Measurements from ENCODE around the gene UBE3B. TPM values are rescaled to one million over a fixed set of nuclear protein-coding genes. Genes with fewer than 3 reads are reported as not detected.

UBE3B gene
- total and polyA plus RNA-seq, 9 donors: 12.1 to 53.4 (median 33.2) TPM

GRCh38 chr12:109491671-109492070, 14.2 kb downstream of the UBE3B start:
- DNase-seq: no peak
- no peaks in the 10 kb centered on the region for H3K27me3 ChIP-seq
- no peaks in the 10 kb centered on the region for H3K36me3 ChIP-seq
- TF ChIP-seq POLR2A (IDR thresholded peaks at IDR 0.05): no peak
- TF ChIP-seq, protein P1, sequence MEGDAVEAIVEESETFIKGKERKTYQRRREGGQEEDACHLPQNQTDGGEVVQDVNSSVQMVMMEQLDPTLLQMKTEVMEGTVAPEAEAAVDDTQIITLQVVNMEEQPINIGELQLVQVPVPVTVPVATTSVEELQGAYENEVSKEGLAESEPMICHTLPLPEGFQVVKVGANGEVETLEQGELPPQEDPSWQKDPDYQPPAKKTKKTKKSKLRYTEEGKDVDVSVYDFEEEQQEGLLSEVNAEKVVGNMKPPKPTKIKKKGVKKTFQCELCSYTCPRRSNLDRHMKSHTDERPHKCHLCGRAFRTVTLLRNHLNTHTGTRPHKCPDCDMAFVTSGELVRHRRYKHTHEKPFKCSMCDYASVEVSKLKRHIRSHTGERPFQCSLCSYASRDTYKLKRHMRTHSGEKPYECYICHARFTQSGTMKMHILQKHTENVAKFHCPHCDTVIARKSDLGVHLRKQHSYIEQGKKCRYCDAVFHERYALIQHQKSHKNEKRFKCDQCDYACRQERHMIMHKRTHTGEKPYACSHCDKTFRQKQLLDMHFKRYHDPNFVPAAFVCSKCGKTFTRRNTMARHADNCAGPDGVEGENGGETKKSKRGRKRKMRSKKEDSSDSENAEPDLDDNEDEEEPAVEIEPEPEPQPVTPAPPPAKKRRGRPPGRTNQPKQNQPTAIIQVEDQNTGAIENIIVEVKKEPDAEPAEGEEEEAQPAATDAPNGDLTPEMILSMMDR (IDR thresholded peaks at IDR 0.05): no peak
- no peak for TF ChIP-seq EP300 (IDR thresholded peaks at IDR 0.05)
- 90 to 93% (median 93%) methylated on average over 4 of the region's 4 CpGs for WGBS, 3 donors
- no peak overlapping the region for H3K27ac ChIP-seq
- H3K9me3 ChIP-seq: no peaks in the 10 kb centered on the region
- intact Hi-C loops (cut with DNase I): loop anchor here in 1 of 4 donors (10.0 kb wide), 1 partner anchor 57 kb away; no protein-coding TSS in a partner anchor
- no peak overlapping the region for H3K4me3 ChIP-seq
- H3K4me1 ChIP-seq (ENCODE audit: insufficient read depth): no peaks in the 10 kb centered on the region

GRCh38 chr12:109492371-109492770, 14.9 kb downstream of the UBE3B start:
- no peaks in the 10 kb centered on the region for H3K27me3 ChIP-seq
- no peak overlapping the region for H3K4me3 ChIP-seq
- DNase-seq: no peak
- TF ChIP-seq, protein P1 (IDR thresholded peaks at IDR 0.05): no peak
- TF ChIP-seq POLR2A (IDR thresholded peaks at IDR 0.05) (no peak), EP300 (IDR thresholded peaks at IDR 0.05) (no peak)
- H3K36me3 ChIP-seq: no peaks in the 10 kb centered on the region
- no peaks in the 10 kb centered on the region for H3K9me3 ChIP-seq
- H3K4me1 ChIP-seq (ENCODE audit: insufficient read depth): no peaks in the 10 kb centered on the region
- WGBS, 3 donors: 50 to 64% (median 57%) methylated on average over 5 of the region's 5 CpGs
- no peak overlapping the region for H3K27ac ChIP-seq
- intact Hi-C loops (cut with DNase I): loop anchor here in 1 of 4 donors (10.0 kb wide), 1 partner anchor 58 kb away; no protein-coding TSS in a partner anchor

- no peak for DNase-seq
- Histone ChIP-seq H3K4me1 (ENCODE audit: insufficient read depth) (no peaks in the 10 kb centered on the region), H3K9me3 (no peaks in the 10 kb centered on the region), H3K4me3 (no peak overlapping the region), H3K27me3 (no peaks in the 10 kb centered on the region), H3K27ac (no peak overlapping the region), H3K36me3 (no peaks in the 10 kb centered on the region)
- TF ChIP-seq, protein P1 (IDR thresholded peaks at IDR 0.05): no peak
- no peak for TF ChIP-seq POLR2A (IDR thresholded peaks at IDR 0.05)
- no peak for TF ChIP-seq EP300 (IDR thresholded peaks at IDR 0.05)
- intact Hi-C loops (cut with DNase I): loop anchor here in 1 of 4 donors (10.0 kb wide), 1 partner anchor 58 kb away; no protein-coding TSS in a partner anchor
Measured at GRCh38 chr12:109493090-109493489, 15.7 kb downstream of the UBE3B start.

- DNase-seq: no peak
- 91 to 100% (median 96%) methylated on average over 1 of the region's 1 CpG for WGBS, 3 donors
- no peaks in the 10 kb centered on the region for H3K36me3 ChIP-seq
Measured at GRCh38 chr12:109493938-109494337, 16.5 kb downstream of the UBE3B start.

More at GRCh38 chr12:109493938-109494337, 16.5 kb downstream of the UBE3B start:
- no peak overlapping the region for H3K4me3 ChIP-seq
- H3K9me3 ChIP-seq: no peaks in the 10 kb centered on the region
- H3K27me3 ChIP-seq: no peaks in the 10 kb centered on the region
- intact Hi-C loops (cut with DNase I): loop anchor here in 1 of 4 donors (10.0 kb wide), 1 partner anchor 59 kb away; no protein-coding TSS in a partner anchor
- no peak overlapping the region for H3K27ac ChIP-seq
- no peaks in the 10 kb centered on the region for H3K4me1 ChIP-seq (ENCODE audit: insufficient read depth)
- TF ChIP-seq, protein P1 (IDR thresholded peaks at IDR 0.05): no peak
